ENCODE data around the gene ELAVL2. TPM values are rescaled to one million over a fixed set of nuclear protein-coding genes. Genes with fewer than 3 reads are reported as not detected.

ELAVL2 gene
- total and polyA plus RNA-seq, 2 donors (not counting 3 experiments of a cell fraction or from before 2014, with no cell fraction given): 0.06 to 0.20 TPM

DNA sequence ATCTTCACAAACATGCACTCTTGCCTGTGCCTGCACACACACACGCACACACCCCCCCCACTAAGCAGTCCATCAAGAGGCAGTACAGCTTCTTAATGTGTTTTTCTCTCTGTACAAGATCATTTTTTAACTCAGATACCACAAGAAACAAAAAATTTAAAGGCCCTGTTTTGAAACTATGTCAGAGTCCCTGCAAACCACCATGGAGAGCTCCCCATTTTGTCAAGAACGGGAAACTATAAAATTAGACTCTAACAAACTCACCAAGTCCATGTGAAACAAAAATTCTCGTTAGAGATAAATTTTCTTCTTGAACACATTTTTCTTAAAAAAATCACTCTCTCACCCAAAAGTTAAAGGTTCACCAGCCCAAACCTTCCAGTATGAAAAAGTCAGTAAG lies 86.3 kb downstream of the ELAVL2 start:
- Histone ChIP-seq H3K4me1 (ENCODE audit: control insufficient read depth, extremely low read depth, insufficient read depth, low read length) (no peaks in the 10 kb centered on the region), H3K4me3 (replicated peaks in 1 of 3; ENCODE audit: insufficient read depth in 1 of 3, low read depth in 1 of 3, low read length in 3 of 3) (no peak overlapping the region), H4K20me1 (replicated peaks; ENCODE audit: control insufficient read depth, extremely low read depth, insufficient read depth, low read length) (no peaks in the 10 kb centered on the region), H3K9me1 (replicated peaks; ENCODE audit: control insufficient read depth, extremely low read depth, insufficient read depth, low read length) (no peaks in the 10 kb centered on the region), H3K9ac (replicated peaks; ENCODE audit: extremely low read depth, insufficient read depth, low read length) (no peak overlapping the region), H3K9me3 (replicated peaks; ENCODE audit: control insufficient read depth, insufficient read depth, low read length) (no peaks in the 10 kb centered on the region), H2AFZ (ENCODE audit: low read depth, low read length) (no peak overlapping the region), H3K36me3 (ENCODE audit: control insufficient read depth in 2 of 2, extremely low read depth in 1 of 2, insufficient read depth in 2 of 2, low read length in 2 of 2) (no peaks in the 10 kb centered on the region), H3K79me2 (ENCODE audit: control insufficient read depth, insufficient read depth, low read length) (no peaks in the 10 kb centered on the region), H3K27ac (ENCODE audit: insufficient read depth, low read depth, low read length) (no peak overlapping the region), H3K4me2 (ENCODE audit: insufficient read depth, low read length) (no peak overlapping the region), H3K27me3 (ENCODE audit: control insufficient read depth in 2 of 2, insufficient read depth in 2 of 2, low read length in 2 of 2) (no peaks in the 10 kb centered on the region)
- BruUV-seq (replicated peaks): no TSS peak
- TF ChIP-seq MYC (IDR thresholded peaks at IDR 0.05; ENCODE audit: low read depth, low read length) (no peak), EZH2 (IDR thresholded peaks at IDR 0.05; ENCODE audit: borderline replicate concordance, low read depth, low read length, severe bottlenecking) (no peak), POLR2A (IDR thresholded peaks at IDR 0.05; ENCODE audit: low read depth, low read length) (no peak), GATA2 (IDR thresholded peaks at IDR 0.05; ENCODE audit: insufficient read depth, insufficient read length, low read depth, low read length) (no peak), JUN (IDR thresholded peaks at IDR 0.05; ENCODE audit: borderline replicate concordance, insufficient read depth, insufficient read length, low read depth) (no peak), FOS (IDR thresholded peaks at IDR 0.05; ENCODE audit: borderline replicate concordance, insufficient read depth, low read length) (no peak), POLR2AphosphoS5 (IDR thresholded peaks at IDR 0.05; ENCODE audit: insufficient read depth, low read depth, low read length) (no peak)
- TF ChIP-seq, protein P1, sequence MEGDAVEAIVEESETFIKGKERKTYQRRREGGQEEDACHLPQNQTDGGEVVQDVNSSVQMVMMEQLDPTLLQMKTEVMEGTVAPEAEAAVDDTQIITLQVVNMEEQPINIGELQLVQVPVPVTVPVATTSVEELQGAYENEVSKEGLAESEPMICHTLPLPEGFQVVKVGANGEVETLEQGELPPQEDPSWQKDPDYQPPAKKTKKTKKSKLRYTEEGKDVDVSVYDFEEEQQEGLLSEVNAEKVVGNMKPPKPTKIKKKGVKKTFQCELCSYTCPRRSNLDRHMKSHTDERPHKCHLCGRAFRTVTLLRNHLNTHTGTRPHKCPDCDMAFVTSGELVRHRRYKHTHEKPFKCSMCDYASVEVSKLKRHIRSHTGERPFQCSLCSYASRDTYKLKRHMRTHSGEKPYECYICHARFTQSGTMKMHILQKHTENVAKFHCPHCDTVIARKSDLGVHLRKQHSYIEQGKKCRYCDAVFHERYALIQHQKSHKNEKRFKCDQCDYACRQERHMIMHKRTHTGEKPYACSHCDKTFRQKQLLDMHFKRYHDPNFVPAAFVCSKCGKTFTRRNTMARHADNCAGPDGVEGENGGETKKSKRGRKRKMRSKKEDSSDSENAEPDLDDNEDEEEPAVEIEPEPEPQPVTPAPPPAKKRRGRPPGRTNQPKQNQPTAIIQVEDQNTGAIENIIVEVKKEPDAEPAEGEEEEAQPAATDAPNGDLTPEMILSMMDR (IDR thresholded peaks at IDR 0.05; ENCODE audit: extremely low read depth in 1 of 2, insufficient read depth in 1 of 2, low read depth in 1 of 2, low read length in 2 of 2): no peak
- TF ChIP-seq, protein P2, sequence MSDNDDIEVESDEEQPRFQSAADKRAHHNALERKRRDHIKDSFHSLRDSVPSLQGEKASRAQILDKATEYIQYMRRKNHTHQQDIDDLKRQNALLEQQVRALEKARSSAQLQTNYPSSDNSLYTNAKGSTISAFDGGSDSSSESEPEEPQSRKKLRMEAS (IDR thresholded peaks at IDR 0.05; ENCODE audit: insufficient read depth, insufficient read length): no peak
- ChIA-PET CTCF (no interaction called here), POLR2A (no interaction called here)
- no peak for FAIRE-seq
- intact Hi-C loops (cut with micrococcal nuclease): no loop called here
- dilution Hi-C loops (cut with MboI; ENCODE audit: extremely low pct_ligation_motif_present, low sequenced_read_pairs): no loop called here
- no peak for DNase-seq (ENCODE audit: low read depth, low spot score)

All from endothelial cell of umbilical vein (primary cell).